Lung (tissue), 12 donors: ENCODE measurements around the gene FOXI1. TPM values are rescaled to one million over a fixed set of nuclear protein-coding genes. Genes with fewer than 3 reads are reported as not detected.

Experiments
- ATAC-seq: fragments of 200-7000 bp; cut with Tn5 transposase; one replicate; pipeline ENCODE4 v1.9.1; 2020; ENCODE audit warnings: moderate number of reproducible peaks; ENCODE audit not compliant: insufficient read depth, low FRiP score
- DNase-seq, 3 donors: peaks; one replicate each; pipeline ENCODE4 v3.0.0-alpha.2; 2013 to 2017
- H3K27ac ChIP-seq, 2 donors: one replicate each; pipeline ENCODE4 v1.5.1; 2013; ENCODE audit warnings: mild to moderate bottlenecking in 2 of 2, moderate library complexity in 2 of 2, control low read depth in 1 of 2, inconsistent platforms in 1 of 2, low read depth in 1 of 2, low read length in 1 of 2
- H3K27me3 ChIP-seq, 3 donors: one replicate each; pipeline ENCODE4 v1.5.1; 2013; ENCODE audit warnings: low read length in 2 of 3; ENCODE audit not compliant: control insufficient read depth in 3 of 3, insufficient read depth in 3 of 3
- H3K36me3 ChIP-seq, 4 donors: one replicate each; pipeline ENCODE4 v1.5.1; 2013; ENCODE audit warnings: low read length in 4 of 4, mild to moderate bottlenecking in 1 of 4, moderate library complexity in 1 of 4; ENCODE audit not compliant: control insufficient read depth in 4 of 4, insufficient read depth in 4 of 4
- H3K4me1 ChIP-seq, 5 donors: one replicate each; pipeline ENCODE4 v1.5.1; 2013; ENCODE audit warnings: low read length in 5 of 5, mild to moderate bottlenecking in 2 of 5, moderate library complexity in 1 of 5; ENCODE audit not compliant: control insufficient read depth in 5 of 5, insufficient read depth in 5 of 5
- H3K4me3 ChIP-seq: one replicate; pipeline ENCODE4 v1.5.1; 2013; ENCODE audit warnings: mild to moderate bottlenecking, control low read depth, moderate library complexity
- H3K9ac ChIP-seq, 2 donors: one replicate each; pipeline ENCODE4 v1.5.1; 2013; ENCODE audit warnings: low read length in 2 of 2, control low read depth in 1 of 2; ENCODE audit not compliant: insufficient read depth in 1 of 2
- H3K9me3 ChIP-seq, 4 donors: one replicate each; pipeline ENCODE4 v1.5.1; 2013; ENCODE audit warnings: low read length in 3 of 4, mild to moderate bottlenecking in 1 of 4, moderate library complexity in 1 of 4; ENCODE audit not compliant: control insufficient read depth in 4 of 4, insufficient read depth in 3 of 4
- CTCF ChIP-seq: IDR thresholded peaks from 2 replicates; pipeline ENCODE4 v1.5.1; 2012; ENCODE audit warnings: mild to moderate bottlenecking; ENCODE audit errors: control extremely low read depth, extremely low read depth
- WGBS, 2 donors: extraction: QIAGEN DNeasy Blood & Tissue Kit; methylation state at CpG; one replicate each; pipeline ENCODE4 v1.1.7; 2013; 5-methylcytosine and 5-hydroxymethylcytosine counted together
- polyA plus RNA-seq, 2 donors: library from polyadenylated mRNA; stranded (reverse); fragments of 200-250 nt; gene quantifications; one replicate each; pipeline ENCODE4 v1.2.1, GENCODE V29; 2013
- total RNA-seq, 2 donors: library from RNA; depleted of rRNA in 1 of 2; stranded (reverse); fragments of >200 nt in 1 of 2; gene quantifications; one replicate each; pipeline ENCODE4 v1.2.1, GENCODE V29; 2014 to 2021
- donor health status: control.
- donor health status: control.
- donor health status: Bipolar disorder and iron deficiency.
- donor health status: healthy.
- donor health status: DM: yes; HTN: yes; CAD: no.

FOXI1 gene
- total and polyA plus RNA-seq, 4 donors, result 0.05 to 0.10 TPM; not detected in 2

DNA sequence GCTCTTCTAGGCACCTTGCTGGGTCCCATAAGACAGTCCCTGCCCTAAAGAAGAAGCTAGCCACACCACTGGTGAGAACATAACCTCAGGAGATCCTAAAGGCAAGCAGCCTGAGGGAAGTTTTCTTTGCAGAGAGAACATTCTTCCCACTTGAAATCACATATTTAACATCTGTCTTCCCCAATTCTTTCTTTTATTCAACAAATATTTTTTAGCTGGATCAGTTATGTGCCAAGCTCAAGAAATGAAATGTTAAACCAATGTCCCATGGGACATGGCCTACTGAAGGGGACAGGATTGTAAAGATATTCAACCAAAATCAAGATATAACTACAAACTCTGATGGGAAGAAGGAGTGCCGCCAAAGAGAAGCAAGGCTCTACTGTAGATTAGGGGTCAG is 36.5 kb downstream of the FOXI1 start:
- H3K4me3 ChIP-seq, result no peak overlapping the region
- WGBS, 2 donors, result 95 to 96% methylated on average over 1 of the region's 1 CpG
- no peak overlapping the region for H3K9ac ChIP-seq
- no peaks in the 10 kb centered on the region for H3K27me3 ChIP-seq
- H3K27ac ChIP-seq, result no peak overlapping the region
- TF ChIP-seq CTCF, result no peak
- DNase-seq (no peak), ATAC-seq (no peak)
- peaks cover 0 to 1% (median 0%) of the 10 kb centered on the region in 4 donors for H3K9me3 ChIP-seq
- peaks cover 0 to 1% (median 0%) of the 10 kb centered on the region in 5 donors for H3K4me1 ChIP-seq
- no peaks in the 10 kb centered on the region for H3K36me3 ChIP-seq

GRCh38 chr5:170143091-170143490 is 37.4 kb downstream of the FOXI1 start:
- Histone ChIP-seq H3K9ac (no peak overlapping the region), H3K27me3 (no peaks in the 10 kb centered on the region), H3K4me1 (peaks cover 0 to 1% (median 0%) of the 10 kb centered on the region in 5 donors), H3K9me3 (peaks cover 0 to 1% (median 0%) of the 10 kb centered on the region in 4 donors), H3K27ac (no peak overlapping the region), H3K4me3 (no peak overlapping the region), H3K36me3 (no peaks in the 10 kb centered on the region)
- no peak for DNase-seq
- 85 to 88% methylated on average over 7 of the region's 7 CpGs for WGBS, 2 donors
- ATAC-seq, result no peak
- no peak for TF ChIP-seq CTCF

GRCh38 chr5:170143710-170144109 is 38.0 kb downstream of the FOXI1 start:
- no peak for DNase-seq
- ATAC-seq, result no peak
- Histone ChIP-seq H3K4me3 (no peak overlapping the region), H3K27me3 (no peaks in the 10 kb centered on the region), H3K9ac (no peak overlapping the region), H3K9me3 (peaks cover 0 to 1% (median 0%) of the 10 kb centered on the region in 4 donors), H3K27ac (no peak overlapping the region), H3K36me3 (no peaks in the 10 kb centered on the region), H3K4me1 (peaks cover 0 to 1% (median 0%) of the 10 kb centered on the region in 5 donors)
- no peak for TF ChIP-seq CTCF
- WGBS, 2 donors, result 86 to 97% methylated on average over 2 of the region's 2 CpGs
